ENCODE results near the gene MON1A.

- TF ChIP-seq CTCF (IDR thresholded peaks at IDR 0.05; ENCODE audit: low read depth, low read length) (no peak), EZH2phosphoT487 (IDR thresholded peaks at IDR 0.05; ENCODE audit: low read depth) (no peak)
Observed at GRCh38 chr3:49871531-49872153, 58.0 kb downstream of the MON1A start.
